ENCODE results near the gene HSPB1.
"Not testable (repeated sequence)": the region's sequence is repeated elsewhere in the genome, so short reads cannot be mapped to it uniquely, and the experiment has no call there.

Gene HSPB1

GRCh38 chr7:76308874-76309273 lies 6.4 kb downstream of the HSPB1 start:
- not testable (repeated sequence) for DNase-seq (ENCODE audit: low read depth)

DNA sequence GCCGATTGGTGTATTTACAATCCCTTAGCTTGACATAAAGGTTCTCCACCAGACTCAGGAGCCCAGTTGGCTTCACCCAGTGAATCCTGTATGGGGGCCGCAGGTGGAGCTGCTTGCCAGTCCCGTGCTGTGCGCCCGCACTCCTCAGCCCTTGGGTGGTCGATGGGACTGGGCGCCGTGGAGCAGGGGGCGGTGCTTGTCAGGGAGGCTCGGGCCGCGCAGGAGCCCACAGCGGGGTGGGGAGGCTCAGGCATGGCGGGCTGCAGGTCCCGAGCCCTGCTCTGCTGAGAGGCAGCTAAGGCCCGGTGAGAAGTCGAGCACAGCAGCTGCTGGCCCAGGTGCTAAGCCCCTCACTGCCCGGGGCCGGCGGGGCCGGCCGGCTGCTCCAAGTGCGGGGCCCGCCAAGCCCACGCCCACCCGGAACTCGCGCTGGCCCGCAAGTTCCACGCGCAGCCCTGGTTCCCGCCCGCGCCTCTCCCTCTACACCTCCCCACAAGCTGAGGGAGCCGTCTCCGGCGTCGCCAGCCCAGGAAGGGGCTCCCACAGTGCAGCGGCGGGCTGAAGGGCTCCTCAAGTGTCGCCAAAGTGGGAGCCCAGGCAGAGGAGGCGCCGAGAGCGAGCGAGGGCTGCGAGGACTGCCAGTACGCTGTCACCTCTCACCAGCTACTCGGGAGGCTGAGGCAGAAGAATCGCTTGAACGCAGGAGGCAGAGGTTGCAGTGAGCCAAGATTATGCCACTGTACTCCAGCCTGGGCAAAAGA lies 7.0 kb downstream of the HSPB1 start:
- not testable (repeated sequence) for DNase-seq (ENCODE audit: low read depth)

- DNase-seq (ENCODE audit: low read depth) = no peak
Observed at GRCh38 chr7:76310102-76310957, 7.9 kb downstream of the HSPB1 start.

- DNase-seq (ENCODE audit: low read depth) = not testable (repeated sequence)
Observed at GRCh38 chr7:76311838-76312237, 9.4 kb downstream of the HSPB1 start.

- peak; percentile 89 for DNase-seq (ENCODE audit: low read depth)
Observed at GRCh38 chr7:76314042-76314721, 11.7 kb downstream of the HSPB1 start.

GRCh38 chr7:76314740-76315139 lies 12.3 kb downstream of the HSPB1 start:
- DNase-seq (ENCODE audit: low read depth) = not testable (repeated sequence)

DNA sequence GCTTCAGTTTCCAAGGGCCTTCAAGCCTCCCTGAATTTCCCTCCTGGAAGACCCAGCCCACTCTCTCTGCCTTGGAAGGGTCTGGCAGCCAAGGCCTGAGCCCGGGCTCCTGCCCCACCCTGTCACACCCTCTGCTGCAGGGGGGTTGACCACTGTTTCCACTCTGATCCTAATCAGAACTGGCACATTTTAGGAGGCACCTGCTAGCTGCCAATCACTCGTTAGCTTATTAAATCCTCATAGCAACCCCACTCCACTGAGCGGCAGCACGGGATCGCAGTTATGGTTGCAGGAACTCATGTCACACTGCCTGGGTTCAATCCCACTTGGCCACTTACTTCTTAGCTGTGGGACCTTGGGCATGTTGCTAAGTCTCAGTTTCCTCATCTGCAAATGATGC lies 12.9 kb downstream of the HSPB1 start:
- DNase-seq (ENCODE audit: low read depth) = no peak

GRCh38 chr7:76316984-76317781 lies 14.7 kb downstream of the HSPB1 start:
- no peak for DNase-seq (ENCODE audit: low read depth)

DNA sequence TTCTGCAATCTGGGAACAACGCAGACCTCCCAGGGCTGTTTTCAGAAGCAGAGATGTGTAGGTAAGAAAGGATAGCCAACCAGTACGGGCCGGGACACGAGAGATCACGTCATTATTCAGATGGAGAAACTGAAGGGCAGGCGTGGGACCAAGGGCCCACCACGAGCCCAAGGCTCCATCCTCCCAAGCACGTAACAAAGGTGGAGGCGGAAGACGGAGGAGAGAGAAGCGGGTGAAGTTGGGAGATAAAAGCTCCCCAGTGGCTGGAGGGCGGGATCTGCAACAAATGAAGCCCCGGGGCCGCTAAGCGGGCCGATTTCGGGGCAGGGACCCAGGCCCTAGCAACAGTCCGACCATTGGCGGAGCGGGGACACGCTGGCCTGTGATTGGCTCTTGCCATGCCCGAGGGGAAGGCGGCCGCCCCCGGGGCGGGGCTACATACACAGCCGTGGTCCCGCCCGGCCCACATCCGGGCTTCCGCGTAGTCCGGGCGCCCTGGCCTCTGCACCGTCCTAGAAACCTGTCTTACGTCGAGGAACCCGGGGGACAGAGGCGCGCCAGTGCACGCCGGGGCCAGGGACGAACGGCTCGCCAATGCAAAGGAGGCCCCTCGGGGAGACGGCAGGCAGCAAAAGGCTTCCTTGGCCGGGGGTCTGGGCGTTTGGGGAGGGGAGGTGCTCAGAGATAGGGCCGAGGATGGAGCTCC lies 15.5 kb downstream of the HSPB1 start:
- peak; percentile 87 for DNase-seq (ENCODE audit: low read depth)

- no peak for DNase-seq (ENCODE audit: low read depth)
Observed at GRCh38 chr7:76318488-76319353, 16.2 kb downstream of the HSPB1 start.

DNA sequence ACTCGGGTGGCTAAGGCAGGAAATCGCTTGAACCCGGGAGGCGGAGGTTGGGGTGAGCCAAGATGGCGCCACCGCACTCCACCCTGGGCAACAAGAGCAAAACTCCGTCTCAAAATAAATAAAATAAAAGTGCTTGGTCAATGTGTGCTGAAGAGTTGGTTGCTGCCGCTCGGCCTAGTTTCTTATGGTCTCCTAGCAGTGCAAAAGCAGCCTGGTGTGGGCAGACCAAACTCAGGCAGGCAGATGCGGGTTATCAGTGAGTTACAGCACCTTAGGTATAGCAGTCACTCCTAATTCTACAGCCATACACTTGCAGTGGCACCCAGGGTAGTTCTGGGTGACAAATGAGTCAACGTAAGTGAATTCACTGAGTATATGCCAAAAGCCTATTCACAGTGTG lies 22.6 kb downstream of the HSPB1 start:
- DNase-seq (ENCODE audit: low read depth) = no peak

GRCh38 chr7:76325811-76326210 lies 23.3 kb downstream of the HSPB1 start:
- DNase-seq (ENCODE audit: low read depth) = no peak

GRCh38 chr7:76326646-76327233 lies 24.3 kb downstream of the HSPB1 start:
- DNase-seq (ENCODE audit: low read depth) = no peak

- DNase-seq (ENCODE audit: low read depth) = no peak
Observed at GRCh38 chr7:76327610-76328009, 25.1 kb downstream of the HSPB1 start.

DNA sequence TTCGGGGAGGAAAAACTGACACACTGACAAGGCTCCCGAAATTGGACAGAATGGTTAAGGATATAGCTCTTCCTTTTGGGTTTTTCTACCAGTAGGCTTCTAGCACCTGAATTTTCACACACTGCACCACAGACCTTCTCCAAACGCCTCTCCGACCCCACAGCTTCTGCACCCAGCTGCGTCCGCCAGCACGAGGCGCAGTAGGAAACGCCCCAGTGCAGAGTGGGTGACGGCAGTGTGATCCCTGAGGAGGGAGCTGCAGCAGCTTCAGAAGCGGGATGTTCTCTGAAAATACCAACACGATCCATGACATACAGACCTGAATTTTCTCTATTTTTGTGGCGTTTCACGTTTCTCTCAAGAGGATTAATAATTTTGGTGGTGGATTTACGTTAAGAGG lies 25.9 kb downstream of the HSPB1 start:
- DNase-seq (ENCODE audit: low read depth) = no peak

DNA sequence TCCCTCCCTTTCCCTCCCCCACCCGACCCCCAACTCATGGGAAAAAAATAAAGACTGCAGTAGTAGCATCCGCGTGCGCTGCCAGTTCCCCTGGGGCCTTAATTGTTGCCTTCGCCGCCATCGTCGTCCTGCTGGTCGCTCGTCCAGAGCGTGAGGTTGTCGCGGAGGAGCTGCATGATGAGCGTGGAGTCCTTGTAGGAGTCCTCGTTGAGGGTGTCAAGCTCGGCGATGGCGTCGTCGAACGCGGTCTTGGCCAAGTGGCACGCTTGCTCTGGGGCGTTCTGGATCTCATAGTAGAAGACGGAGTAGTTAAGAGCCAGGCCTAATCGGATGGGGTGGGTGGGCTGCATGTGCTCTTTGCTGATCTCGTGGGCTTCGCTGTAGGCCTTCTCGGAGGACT lies 27.0 kb downstream of the HSPB1 start:
- no peak for DNase-seq (ENCODE audit: low read depth)

DNA sequence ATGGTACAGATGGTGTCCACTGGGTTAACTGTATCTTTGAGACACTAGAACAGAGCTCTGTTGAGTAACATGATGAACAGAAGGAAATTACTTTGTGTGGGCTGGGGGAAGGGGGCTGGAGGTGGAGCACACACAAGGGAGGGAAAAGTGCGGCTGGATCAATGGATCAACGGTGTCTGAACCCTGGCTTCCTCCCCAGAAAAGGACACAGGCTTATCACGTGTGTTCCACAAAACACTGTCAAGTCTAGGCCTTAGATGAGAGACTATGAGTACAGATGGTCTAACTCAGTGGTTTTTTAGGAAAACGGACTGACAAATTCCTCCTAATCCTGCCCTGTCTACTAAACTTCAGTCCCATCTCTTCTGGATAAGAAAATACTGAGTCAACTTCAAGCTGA lies 27.8 kb downstream of the HSPB1 start:
- DNase-seq (ENCODE audit: low read depth) = no peak

DNA sequence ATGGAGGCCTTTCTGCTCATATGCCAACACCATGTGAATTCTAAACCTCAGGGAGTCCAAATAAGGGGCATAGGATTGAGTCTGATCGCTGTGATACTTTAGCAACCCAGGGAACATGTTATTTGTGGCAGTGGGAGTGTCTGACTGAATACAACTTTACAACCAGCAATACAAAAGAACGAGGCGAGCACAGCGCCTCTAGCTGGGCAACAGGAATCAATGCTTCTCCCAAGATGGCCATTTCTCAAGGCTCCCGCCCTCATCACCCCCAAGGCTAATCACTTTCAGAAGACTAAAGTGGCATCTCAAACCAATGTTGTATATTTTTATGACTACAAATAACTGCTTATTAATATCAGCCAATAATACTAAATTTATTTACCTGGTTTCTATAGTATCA lies 28.2 kb downstream of the HSPB1 start:
- DNase-seq (ENCODE audit: low read depth) = no peak

DNA sequence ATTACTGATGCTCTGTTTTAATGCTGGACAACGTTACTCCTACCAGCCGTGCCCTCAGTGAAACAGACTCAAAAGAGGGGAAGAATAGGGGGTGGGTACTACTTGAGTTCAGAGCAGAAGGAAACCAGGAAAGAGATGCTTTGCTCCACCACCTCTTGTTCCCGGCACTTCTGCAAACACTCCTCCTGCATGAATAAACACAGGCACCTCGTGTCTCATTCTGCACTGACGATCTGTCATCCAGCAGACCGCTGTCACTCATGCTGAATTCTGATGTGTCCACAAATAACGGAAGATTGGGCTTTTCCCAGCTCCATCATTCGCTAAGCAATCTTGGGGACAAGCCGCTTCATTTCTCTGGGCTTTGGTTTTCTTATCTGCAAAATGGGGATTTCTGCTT lies 29.6 kb downstream of the HSPB1 start:
- no peak for DNase-seq (ENCODE audit: low read depth)
